Amygdala (tissue), 56 donors: Measurements from ENCODE around the gene SLC2A6.

ENCODE experiments used
- DNase-seq, 56 donors: peaks; one replicate each; lab custom pipeline; 2025; lab: John Stamatoyannopoulos, UW

The SLC2A6 gene

GRCh38 chr9:133499132-133499891, 20.4 kb upstream of the SLC2A6 start:
- DNase-seq, result no peak

- DNase-seq, result no peak
These were observed 18.3 kb upstream of the SLC2A6 start for GRCh38 chr9:133496861-133497842.

GRCh38 chr9:133495327-133496293, 16.7 kb upstream of the SLC2A6 start:
- DNase-seq, result no peak

- DNase-seq, result no peak
These were observed 15.9 kb upstream of the SLC2A6 start for GRCh38 chr9:133494636-133495326.

GRCh38 chr9:133493845-133494540, 15.1 kb upstream of the SLC2A6 start:
- DNase-seq, result no peak

- DNase-seq, result no peak
These were observed 14.5 kb upstream of the SLC2A6 start for GRCh38 chr9:133493428-133493827.

GRCh38 chr9:133492061-133493021, 13.4 kb upstream of the SLC2A6 start:
- DNase-seq, result no peak

GRCh38 chr9:133491656-133491925, 12.7 kb upstream of the SLC2A6 start:
- no peak for DNase-seq

GRCh38 chr9:133490865-133491655, 12.2 kb upstream of the SLC2A6 start:
- DNase-seq, result no peak

- DNase-seq, result no peak
These were observed 11.3 kb upstream of the SLC2A6 start for GRCh38 chr9:133490201-133490681.

- no peak for DNase-seq
These were observed 10.6 kb upstream of the SLC2A6 start for GRCh38 chr9:133489253-133490190.

- no peak for DNase-seq
These were observed 9.9 kb upstream of the SLC2A6 start for GRCh38 chr9:133488686-133489252.

GRCh38 chr9:133487331-133487725, 8.4 kb upstream of the SLC2A6 start:
- no peak for DNase-seq

- DNase-seq, result no peak
These were observed 6.8 kb upstream of the SLC2A6 start for GRCh38 chr9:133485531-133486260.
